ENCODE measurements around the gene PLXNB1.

PLXNB1 gene

DNA sequence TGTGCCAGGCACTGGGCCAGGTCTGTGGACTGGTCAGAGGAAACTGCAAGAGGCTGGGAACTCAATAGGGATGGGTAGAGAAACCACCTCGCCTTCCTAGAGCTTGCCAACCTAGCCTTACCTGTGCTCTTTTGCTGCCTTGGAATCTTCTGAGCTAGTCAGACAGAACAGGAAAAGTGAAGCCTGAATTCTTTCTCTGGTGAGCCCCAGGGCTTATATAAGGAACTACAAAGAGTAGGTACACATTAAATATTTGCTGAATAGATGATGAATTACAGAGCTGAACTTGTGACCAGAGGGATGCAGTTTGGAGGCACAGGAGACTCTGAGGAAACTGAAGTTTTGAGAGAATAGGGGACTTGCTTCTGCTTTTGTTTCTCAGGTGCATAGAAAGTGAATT lies 73.5 kb downstream of the PLXNB1 start:
- TF ChIP-seq, protein P1, sequence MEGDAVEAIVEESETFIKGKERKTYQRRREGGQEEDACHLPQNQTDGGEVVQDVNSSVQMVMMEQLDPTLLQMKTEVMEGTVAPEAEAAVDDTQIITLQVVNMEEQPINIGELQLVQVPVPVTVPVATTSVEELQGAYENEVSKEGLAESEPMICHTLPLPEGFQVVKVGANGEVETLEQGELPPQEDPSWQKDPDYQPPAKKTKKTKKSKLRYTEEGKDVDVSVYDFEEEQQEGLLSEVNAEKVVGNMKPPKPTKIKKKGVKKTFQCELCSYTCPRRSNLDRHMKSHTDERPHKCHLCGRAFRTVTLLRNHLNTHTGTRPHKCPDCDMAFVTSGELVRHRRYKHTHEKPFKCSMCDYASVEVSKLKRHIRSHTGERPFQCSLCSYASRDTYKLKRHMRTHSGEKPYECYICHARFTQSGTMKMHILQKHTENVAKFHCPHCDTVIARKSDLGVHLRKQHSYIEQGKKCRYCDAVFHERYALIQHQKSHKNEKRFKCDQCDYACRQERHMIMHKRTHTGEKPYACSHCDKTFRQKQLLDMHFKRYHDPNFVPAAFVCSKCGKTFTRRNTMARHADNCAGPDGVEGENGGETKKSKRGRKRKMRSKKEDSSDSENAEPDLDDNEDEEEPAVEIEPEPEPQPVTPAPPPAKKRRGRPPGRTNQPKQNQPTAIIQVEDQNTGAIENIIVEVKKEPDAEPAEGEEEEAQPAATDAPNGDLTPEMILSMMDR (IDR thresholded peaks at IDR 0.05; ENCODE audit: low read depth, low read length): no peak

DNA sequence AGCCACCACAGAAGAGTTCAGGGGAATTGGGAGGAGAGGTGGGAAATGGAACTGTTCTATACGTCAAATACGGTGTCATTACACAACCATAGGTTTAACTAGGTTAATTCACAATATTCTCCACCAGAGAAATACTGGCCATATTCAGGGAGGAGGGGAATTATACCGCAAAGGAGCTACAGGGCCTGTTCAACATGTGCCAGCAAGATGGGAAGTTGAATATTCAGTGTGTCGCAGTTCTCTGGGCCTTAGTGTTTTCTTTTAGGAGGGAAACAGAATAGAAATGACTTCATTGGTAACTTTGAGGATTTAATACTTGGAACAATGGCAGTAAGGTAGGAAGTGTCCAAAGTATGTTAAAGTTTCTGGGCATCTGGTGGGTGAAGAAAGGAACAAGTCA lies 75.9 kb downstream of the PLXNB1 start:
- H3K4me3 ChIP-seq (replicated peaks in 1 of 2; ENCODE audit: low read depth in 2 of 2, low read length in 2 of 2): no peak overlapping the region
- DNase-seq (ENCODE audit: low read depth in 2 of 2): no peak
- TF ChIP-seq, protein P1 (IDR thresholded peaks at IDR 0.05; ENCODE audit: low read depth, low read length): no peak

More for the DNA sequence above, 73.5 kb downstream of the PLXNB1 start:
- no peak overlapping the region for H3K4me3 ChIP-seq (replicated peaks in 1 of 2; ENCODE audit: low read depth in 2 of 2, low read length in 2 of 2)
- no peak for DNase-seq (ENCODE audit: low read depth in 2 of 2)
